GM18499 (cell line): ENCODE results near the gene MNAT1.
"Not testable (repeated sequence)": the region's sequence is repeated elsewhere in the genome, so short reads cannot be mapped to it uniquely, and the experiment has no call there.

Source experiments
- ATAC-seq: cut with Tn5 transposase; IDR thresholded peaks from one replicate; pipeline ENCODE4 v1.9.1; 2021; ENCODE audit warnings: moderate number of reproducible peaks; ENCODE audit not compliant: insufficient read depth, unreplicated experiment

MNAT1 gene

DNA sequence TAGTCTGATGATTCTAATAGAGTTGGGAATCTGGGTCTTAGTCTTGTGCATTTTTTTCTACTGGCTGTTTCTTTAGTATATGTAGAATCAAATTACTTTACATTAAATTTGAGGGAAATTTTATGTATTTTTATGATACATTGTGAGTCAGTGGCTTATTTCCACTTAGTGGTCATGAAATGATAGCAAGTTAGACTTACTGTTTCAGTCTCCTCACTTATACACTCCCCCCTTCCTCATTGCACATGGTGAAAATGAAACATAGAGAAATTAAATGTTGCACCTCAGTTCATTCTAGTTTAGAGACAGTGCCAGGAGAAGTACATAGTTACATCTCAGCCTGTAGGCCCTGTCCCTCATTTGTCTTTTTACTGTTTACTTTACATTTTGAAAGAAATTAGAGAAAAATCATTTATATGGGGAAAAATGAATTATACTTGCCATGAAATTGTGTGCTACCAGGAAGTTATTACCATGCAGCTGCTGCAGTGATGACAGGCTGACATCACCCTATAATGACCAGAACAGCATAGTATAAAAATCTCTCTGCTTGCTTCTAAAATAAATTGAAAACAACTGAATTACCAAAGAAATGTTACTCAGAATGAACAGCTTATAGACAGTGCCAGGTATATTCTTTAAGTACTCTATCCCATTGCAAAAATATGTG lies 133.1 kb downstream of the MNAT1 start:
- ATAC-seq = no peak

GRCh38 chr14:60878121-60878520 lies 143.6 kb downstream of the MNAT1 start:
- no peak for ATAC-seq

DNA sequence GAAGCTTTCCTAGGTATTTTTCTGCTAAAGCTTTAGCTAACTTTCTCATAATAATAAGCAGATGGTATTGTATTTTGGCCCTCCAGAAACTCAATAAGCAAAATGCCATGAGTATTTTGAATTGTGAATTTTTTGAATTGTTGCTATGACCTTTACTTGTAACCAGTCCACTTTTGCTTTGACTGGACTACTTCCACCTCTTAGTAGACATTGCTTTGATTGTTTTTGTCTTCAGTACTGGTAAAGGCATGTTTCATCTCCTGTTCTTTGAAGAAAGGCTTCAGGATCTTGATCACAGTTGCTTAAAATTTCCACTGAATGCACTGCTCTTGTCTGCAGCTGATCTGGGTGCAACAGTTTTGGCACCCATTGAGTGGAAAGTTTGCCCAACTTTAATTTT lies 144.0 kb downstream of the MNAT1 start:
- no peak for ATAC-seq

- no peak for ATAC-seq
These were observed 147.7 kb downstream of the MNAT1 start for GRCh38 chr14:60882219-60882618.

- ATAC-seq = no peak
These were observed 149.6 kb downstream of the MNAT1 start for GRCh38 chr14:60884134-60884533.

- ATAC-seq = not testable (repeated sequence)
These were observed 156.1 kb downstream of the MNAT1 start for GRCh38 chr14:60890636-60891035.

DNA sequence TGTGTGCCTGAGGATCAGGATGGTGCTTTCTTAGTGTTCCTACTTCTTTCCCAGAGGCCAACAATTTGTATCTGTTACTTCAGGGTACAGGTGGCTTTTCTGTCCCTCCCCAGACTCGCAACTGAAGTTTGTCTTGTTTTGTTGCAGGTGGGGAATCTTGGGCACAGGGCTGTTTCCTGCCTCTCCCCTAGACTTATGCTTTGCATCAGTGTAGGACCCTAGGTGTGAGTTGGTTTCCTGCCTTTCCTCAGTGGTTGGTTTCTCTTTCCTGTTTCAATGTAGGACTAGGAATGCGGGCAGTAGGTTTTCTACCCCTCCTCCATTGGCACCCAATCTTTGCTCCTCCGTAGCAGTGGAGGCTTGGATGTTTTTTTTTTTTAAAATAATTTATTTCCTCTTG lies 159.3 kb downstream of the MNAT1 start:
- ATAC-seq = no peak

- ATAC-seq = no peak
These were observed 169.8 kb downstream of the MNAT1 start for GRCh38 chr14:60904381-60904780.

GRCh38 chr14:60905923-60906322 lies 171.4 kb downstream of the MNAT1 start:
- ATAC-seq = no peak

DNA sequence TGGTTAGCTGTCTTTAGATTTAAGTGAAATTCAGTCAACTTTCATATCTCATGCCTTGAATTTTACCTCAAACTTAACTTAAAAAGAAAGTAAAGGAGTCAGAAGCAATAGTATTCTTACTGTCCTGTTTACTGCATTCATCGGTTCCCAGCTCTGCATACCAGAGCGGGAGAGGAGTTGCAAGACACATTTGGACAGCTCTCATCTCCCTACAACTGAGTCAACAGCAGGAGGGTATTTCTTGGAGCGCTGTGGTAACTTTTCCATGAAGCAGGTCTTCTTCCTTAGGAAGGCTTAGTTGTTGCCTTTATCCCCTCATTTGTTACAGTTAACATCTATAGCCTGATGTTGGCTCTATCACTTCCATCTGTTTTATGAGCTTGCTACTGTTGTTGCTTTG lies 181.2 kb downstream of the MNAT1 start:
- ATAC-seq = no peak

GRCh38 chr14:60922050-60922449 lies 187.5 kb downstream of the MNAT1 start:
- no peak for ATAC-seq

DNA sequence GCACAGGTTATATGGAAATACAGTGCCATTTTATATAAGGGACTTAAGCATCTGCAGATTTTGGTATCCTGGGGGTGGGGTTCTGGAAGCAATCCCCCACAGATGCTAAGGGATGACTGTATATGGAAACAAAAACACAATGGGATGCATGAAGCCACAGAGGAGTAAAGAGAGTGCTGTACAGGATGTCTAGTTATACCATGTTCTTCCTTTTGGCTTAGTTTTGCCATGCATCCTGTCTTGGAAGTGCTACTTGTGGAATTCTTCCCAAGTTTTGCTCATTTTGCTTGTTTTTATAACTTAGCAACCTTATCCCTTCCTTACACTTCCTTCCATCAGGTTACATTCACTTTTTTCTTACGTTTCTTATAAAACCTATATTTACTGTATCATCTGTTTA lies 190.7 kb downstream of the MNAT1 start:
- no peak for ATAC-seq

- peak; percentile 67 for ATAC-seq
These were observed 191.4 kb downstream of the MNAT1 start for GRCh38 chr14:60926002-60926401.

DNA sequence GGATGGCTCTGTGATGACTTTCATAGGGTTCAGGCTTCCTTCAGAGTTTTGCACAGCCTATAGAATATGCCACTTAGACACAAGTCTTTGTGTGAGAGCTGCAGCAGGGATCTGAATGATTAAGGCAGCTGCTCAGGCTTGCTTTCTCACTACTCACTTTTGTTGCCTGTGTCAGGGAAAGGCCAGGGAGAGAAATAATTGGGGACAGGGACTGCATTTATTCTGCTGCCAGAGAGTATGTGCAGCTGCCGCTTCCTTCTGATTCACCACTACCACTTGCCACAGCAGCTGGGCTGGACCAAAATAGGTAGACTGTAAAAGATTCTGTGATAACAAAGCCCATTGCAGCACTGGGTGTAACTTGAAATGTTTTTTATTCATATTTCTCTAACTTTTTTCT lies 196.7 kb downstream of the MNAT1 start:
- ATAC-seq = no peak

DNA sequence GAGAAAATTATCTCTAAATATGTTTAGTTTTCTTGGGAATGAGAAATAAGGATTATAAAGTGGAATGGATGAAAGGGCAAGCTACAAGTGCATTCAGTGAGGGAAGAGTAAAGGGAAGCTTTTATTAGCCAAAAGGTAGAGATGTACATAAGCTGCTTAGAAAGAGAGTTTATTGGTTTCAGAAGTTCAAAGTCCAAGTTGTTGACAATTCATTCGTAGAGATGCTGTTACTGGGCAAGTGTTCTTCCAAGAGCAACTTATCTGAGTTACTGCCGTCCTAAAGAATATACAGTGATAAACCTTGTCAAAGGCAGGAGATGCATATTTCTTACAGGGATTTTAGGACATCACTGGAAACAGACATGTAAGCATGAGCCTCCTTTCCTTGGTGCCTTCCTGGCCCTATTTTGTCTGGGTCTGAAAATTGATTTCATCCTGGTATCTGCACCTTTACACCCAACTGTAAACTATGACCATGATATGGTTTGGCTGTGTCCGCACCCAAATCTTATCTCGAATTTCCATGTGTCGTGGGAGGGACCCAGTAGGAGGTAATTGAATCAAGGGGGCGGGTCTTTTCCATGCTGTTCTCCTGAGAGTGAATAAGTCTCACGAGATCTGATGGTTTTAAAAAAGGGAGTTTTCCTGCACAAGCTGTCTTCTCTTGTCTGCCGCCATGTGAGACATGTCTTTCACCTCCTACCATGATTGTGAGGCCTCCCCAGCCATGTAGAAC lies 199.5 kb downstream of the MNAT1 start:
- no peak for ATAC-seq

DNA sequence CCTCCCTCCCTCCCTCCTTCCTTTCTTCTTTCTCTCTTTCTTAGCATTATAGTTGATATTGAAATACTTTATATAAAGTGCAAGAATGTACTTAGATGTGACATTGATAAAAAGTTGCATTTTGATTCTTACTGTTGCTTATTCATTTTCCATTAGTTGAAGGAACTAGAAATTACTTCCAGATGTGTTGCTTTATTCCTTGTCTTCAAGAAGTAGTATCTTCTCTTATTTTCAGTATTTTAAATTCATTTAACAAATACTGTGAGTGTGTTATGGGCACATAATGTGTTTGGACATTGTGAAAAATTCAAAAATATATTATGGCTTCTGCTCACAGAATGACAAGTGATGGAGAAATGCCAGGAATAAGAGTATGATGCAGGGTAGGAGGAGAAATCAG lies 200.8 kb downstream of the MNAT1 start:
- ATAC-seq = no peak

GRCh38 chr14:60943637-60944032 lies 209.1 kb downstream of the MNAT1 start:
- no peak for ATAC-seq

- no peak for ATAC-seq
These were observed 209.6 kb downstream of the MNAT1 start for GRCh38 chr14:60944204-60944603.

GRCh38 chr14:60945984-60946383 lies 211.4 kb downstream of the MNAT1 start:
- no peak for ATAC-seq

DNA sequence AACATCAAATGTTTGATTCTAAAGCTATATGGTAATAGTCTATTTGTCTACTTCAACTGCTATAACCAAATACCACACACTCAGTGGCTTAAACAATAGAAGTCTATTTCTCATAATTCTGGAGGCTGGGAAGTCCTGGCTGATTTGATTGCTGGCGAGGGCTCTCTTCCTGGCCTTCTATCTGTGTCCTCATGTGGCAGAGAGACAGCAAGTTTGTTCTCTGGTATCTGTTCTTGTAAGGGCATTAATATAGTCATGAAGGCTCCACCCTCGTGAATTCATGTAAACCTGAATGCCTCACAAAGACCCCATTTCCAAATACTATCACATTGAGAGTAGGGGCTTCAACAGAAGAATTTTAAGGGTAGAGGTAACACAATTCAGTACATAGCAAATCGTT lies 212.2 kb downstream of the MNAT1 start:
- no peak for ATAC-seq

GRCh38 chr14:60951776-60952435 lies 217.3 kb downstream of the MNAT1 start:
- ATAC-seq = no peak

- no peak for ATAC-seq
These were observed 221.6 kb downstream of the MNAT1 start for GRCh38 chr14:60956202-60956601.
